COLO668 (cell line): ENCODE measurements around the gene FAM110C.
"Not testable (repeated sequence)": the region's sequence is repeated elsewhere in the genome, so short reads cannot be mapped to it uniquely, and the experiment has no call there.

Experiments
- DNase-seq: peaks from one replicate; lab custom pipeline; 2025; ENCODE audit not compliant: unreplicated experiment; lab: John Stamatoyannopoulos, UW

The FAM110C gene

GRCh38 chr2:44748-45341 is 1.5 kb downstream of the FAM110C start:
- DNase-seq: peak; percentile 49

GRCh38 chr2:42788-43187 is 3.5 kb downstream of the FAM110C start:
- DNase-seq: peak; percentile 50

GRCh38 chr2:40465-40864 is 5.8 kb downstream of the FAM110C start:
- DNase-seq: no peak

GRCh38 chr2:38155-38554 is 8.2 kb downstream of the FAM110C start:
- no peak for DNase-seq

GRCh38 chr2:36318-36717 is 10.0 kb downstream of the FAM110C start:
- no peak for DNase-seq

GRCh38 chr2:35852-36251 is 10.5 kb downstream of the FAM110C start:
- peak; percentile 77 for DNase-seq

GRCh38 chr2:33620-34019 is 12.7 kb downstream of the FAM110C start:
- DNase-seq: no peak

GRCh38 chr2:32068-32467 is 14.2 kb downstream of the FAM110C start:
- no peak for DNase-seq

GRCh38 chr2:29253-29652 is 17.1 kb downstream of the FAM110C start:
- DNase-seq: no peak

GRCh38 chr2:28406-28975 is 17.8 kb downstream of the FAM110C start:
- DNase-seq: no peak

- no peak for DNase-seq
Observed at GRCh38 chr2:26891-27290, 19.4 kb downstream of the FAM110C start.

- DNase-seq: no peak
Observed at GRCh38 chr2:25543-25942, 20.8 kb downstream of the FAM110C start.

- not testable (repeated sequence) for DNase-seq
Observed at GRCh38 chr2:24591-24990, 21.7 kb downstream of the FAM110C start.

GRCh38 chr2:24107-24506 is 22.2 kb downstream of the FAM110C start:
- peak; percentile 42 for DNase-seq

GRCh38 chr2:23283-23682 is 23.0 kb downstream of the FAM110C start:
- DNase-seq: no peak

- DNase-seq: not testable (repeated sequence)
Observed at GRCh38 chr2:22244-22643, 24.1 kb downstream of the FAM110C start.

- peak; percentile 37 for DNase-seq
Observed at GRCh38 chr2:20259-20658, 26.0 kb downstream of the FAM110C start.

- no peak for DNase-seq
Observed at GRCh38 chr2:19505-19904, 26.8 kb downstream of the FAM110C start.

- peak; percentile 19 for DNase-seq
Observed at GRCh38 chr2:18402-19271, 27.7 kb downstream of the FAM110C start.

GRCh38 chr2:15916-16315 is 30.4 kb downstream of the FAM110C start:
- not testable (repeated sequence) for DNase-seq

- peak; percentile 77 for DNase-seq
Observed at GRCh38 chr2:11248-11941, 34.9 kb downstream of the FAM110C start.
